Lung (tissue), 12 donors: ENCODE data around the gene TCTN3. TPM values are rescaled to one million over a fixed set of nuclear protein-coding genes. Genes with fewer than 3 reads are reported as not detected.
"Not testable (repeated sequence)": the region's sequence is repeated elsewhere in the genome, so short reads cannot be mapped to it uniquely, and the experiment has no call there.

ENCODE experiments used
- ATAC-seq: fragments of 200-7000 bp; cut with Tn5 transposase; one replicate; pipeline ENCODE4 v1.9.1; 2020; ENCODE audit warnings: moderate number of reproducible peaks; ENCODE audit not compliant: insufficient read depth, low FRiP score
- DNase-seq, 3 donors: peaks; one replicate each; pipeline ENCODE4 v3.0.0-alpha.2; 2013 to 2017
- H3K27ac ChIP-seq, 2 donors: one replicate each; pipeline ENCODE4 v1.5.1; 2013; ENCODE audit warnings: mild to moderate bottlenecking in 2 of 2, moderate library complexity in 2 of 2, control low read depth in 1 of 2, inconsistent platforms in 1 of 2, low read depth in 1 of 2, low read length in 1 of 2
- H3K27me3 ChIP-seq, 3 donors: one replicate each; pipeline ENCODE4 v1.5.1; 2013; ENCODE audit warnings: low read length in 2 of 3; ENCODE audit not compliant: control insufficient read depth in 3 of 3, insufficient read depth in 3 of 3
- H3K36me3 ChIP-seq, 4 donors: one replicate each; pipeline ENCODE4 v1.5.1; 2013; ENCODE audit warnings: low read length in 4 of 4, mild to moderate bottlenecking in 1 of 4, moderate library complexity in 1 of 4; ENCODE audit not compliant: control insufficient read depth in 4 of 4, insufficient read depth in 4 of 4
- H3K4me1 ChIP-seq, 5 donors: one replicate each; pipeline ENCODE4 v1.5.1; 2013; ENCODE audit warnings: low read length in 5 of 5, mild to moderate bottlenecking in 2 of 5, moderate library complexity in 1 of 5; ENCODE audit not compliant: control insufficient read depth in 5 of 5, insufficient read depth in 5 of 5
- H3K4me3 ChIP-seq: one replicate; pipeline ENCODE4 v1.5.1; 2013; ENCODE audit warnings: mild to moderate bottlenecking, control low read depth, moderate library complexity
- H3K9ac ChIP-seq, 2 donors: one replicate each; pipeline ENCODE4 v1.5.1; 2013; ENCODE audit warnings: low read length in 2 of 2, control low read depth in 1 of 2; ENCODE audit not compliant: insufficient read depth in 1 of 2
- H3K9me3 ChIP-seq, 4 donors: one replicate each; pipeline ENCODE4 v1.5.1; 2013; ENCODE audit warnings: low read length in 3 of 4, mild to moderate bottlenecking in 1 of 4, moderate library complexity in 1 of 4; ENCODE audit not compliant: control insufficient read depth in 4 of 4, insufficient read depth in 3 of 4
- WGBS, 2 donors: extraction: QIAGEN DNeasy Blood & Tissue Kit; methylation state at CpG; one replicate each; pipeline ENCODE4 v1.1.7; 2013; 5-methylcytosine and 5-hydroxymethylcytosine counted together
- polyA plus RNA-seq, 2 donors: library from polyadenylated mRNA; stranded (reverse); fragments of 200-250 nt; gene quantifications; one replicate each; pipeline ENCODE4 v1.2.1, GENCODE V29; 2013
- total RNA-seq, 2 donors: library from RNA; depleted of rRNA in 1 of 2; stranded (reverse); fragments of >200 nt in 1 of 2; gene quantifications; one replicate each; pipeline ENCODE4 v1.2.1, GENCODE V29; 2014 to 2021
- TF ChIP-seq, protein P1 (sequence below): IDR thresholded peaks from 2 replicates; pipeline ENCODE4 v1.5.1; 2012; ENCODE audit warnings: mild to moderate bottlenecking; ENCODE audit errors: control extremely low read depth, extremely low read depth
- donor health status: control.
- donor health status: control.
- donor health status: Bipolar disorder and iron deficiency.
- donor health status: healthy.
- donor health status: DM: yes; HTN: yes; CAD: no.

Gene TCTN3
- total and polyA plus RNA-seq, 4 donors: 13.1 to 43.2 (median 29.8) TPM

DNA sequence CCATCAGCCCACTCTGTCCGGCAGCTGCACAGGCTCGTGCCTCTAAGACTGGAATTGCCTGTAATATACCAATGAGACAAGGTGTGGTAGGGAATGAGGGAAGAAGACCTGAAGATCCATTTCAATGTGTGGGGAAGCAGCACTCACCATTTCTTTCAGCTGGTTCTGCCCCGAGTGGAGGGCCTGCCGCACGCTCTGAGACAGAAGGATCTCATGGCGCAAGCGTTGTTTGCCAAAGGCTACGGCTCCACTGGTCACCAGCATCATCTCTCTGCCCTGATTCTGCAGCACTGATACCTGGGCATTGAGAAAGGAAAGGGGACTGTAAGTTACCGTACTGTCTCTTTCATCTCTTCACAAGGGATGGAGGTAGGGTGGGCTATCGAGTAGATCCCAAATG is 56.6 kb downstream of the TCTN3 start:
- 97 to 98% methylated on average over 10 of the region's 10 CpGs for WGBS, 2 donors

DNA sequence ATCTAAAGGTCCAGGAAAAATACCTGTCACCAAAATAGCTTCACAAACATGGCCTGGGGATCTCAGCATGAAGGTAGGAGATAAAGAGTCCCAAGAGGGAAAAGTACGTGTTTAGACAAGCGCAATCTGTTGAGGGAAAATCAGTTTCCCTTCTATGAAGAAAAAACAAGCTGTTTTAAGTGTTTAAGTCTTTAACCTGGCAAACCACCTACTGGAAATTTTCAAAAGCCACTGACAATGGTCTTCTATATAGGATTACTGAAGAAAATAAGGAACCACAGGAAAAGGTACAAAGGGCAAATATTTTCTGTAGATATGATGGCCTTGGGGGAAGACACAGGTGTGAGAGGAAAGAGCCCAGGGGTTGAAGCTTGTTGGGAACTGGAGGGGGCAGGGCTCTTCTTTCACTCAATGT is 58.4 kb downstream of the TCTN3 start:
- 93 to 94% methylated on average over 2 of the region's 2 CpGs for WGBS, 2 donors
- Histone ChIP-seq H3K36me3 (peaks cover 21 to 50% (median 39%) of the 10 kb centered on the region in 4 donors), H3K4me1 (no peaks in the 10 kb centered on the region), H3K9me3 (no peaks in the 10 kb centered on the region), H3K27me3 (no peaks in the 10 kb centered on the region), H3K4me3 (no peak overlapping the region), H3K9ac (no peak overlapping the region), H3K27ac (no peak overlapping the region)
- no peak for DNase-seq
- ATAC-seq: no peak
- TF ChIP-seq, protein P1, sequence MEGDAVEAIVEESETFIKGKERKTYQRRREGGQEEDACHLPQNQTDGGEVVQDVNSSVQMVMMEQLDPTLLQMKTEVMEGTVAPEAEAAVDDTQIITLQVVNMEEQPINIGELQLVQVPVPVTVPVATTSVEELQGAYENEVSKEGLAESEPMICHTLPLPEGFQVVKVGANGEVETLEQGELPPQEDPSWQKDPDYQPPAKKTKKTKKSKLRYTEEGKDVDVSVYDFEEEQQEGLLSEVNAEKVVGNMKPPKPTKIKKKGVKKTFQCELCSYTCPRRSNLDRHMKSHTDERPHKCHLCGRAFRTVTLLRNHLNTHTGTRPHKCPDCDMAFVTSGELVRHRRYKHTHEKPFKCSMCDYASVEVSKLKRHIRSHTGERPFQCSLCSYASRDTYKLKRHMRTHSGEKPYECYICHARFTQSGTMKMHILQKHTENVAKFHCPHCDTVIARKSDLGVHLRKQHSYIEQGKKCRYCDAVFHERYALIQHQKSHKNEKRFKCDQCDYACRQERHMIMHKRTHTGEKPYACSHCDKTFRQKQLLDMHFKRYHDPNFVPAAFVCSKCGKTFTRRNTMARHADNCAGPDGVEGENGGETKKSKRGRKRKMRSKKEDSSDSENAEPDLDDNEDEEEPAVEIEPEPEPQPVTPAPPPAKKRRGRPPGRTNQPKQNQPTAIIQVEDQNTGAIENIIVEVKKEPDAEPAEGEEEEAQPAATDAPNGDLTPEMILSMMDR: no peak

More for the DNA sequence above, 56.6 kb downstream of the TCTN3 start:
- H3K4me3 ChIP-seq: no peak overlapping the region
- H3K4me1 ChIP-seq: no peaks in the 10 kb centered on the region
- ATAC-seq: no peak
- TF ChIP-seq, protein P1: no peak
- H3K27ac ChIP-seq: no peak overlapping the region
- H3K9me3 ChIP-seq: no peaks in the 10 kb centered on the region
- no peak overlapping the region for H3K9ac ChIP-seq
- no peak for DNase-seq
- peaks cover 28 to 59% (median 44%) of the 10 kb centered on the region in 4 donors for H3K36me3 ChIP-seq
- H3K27me3 ChIP-seq: no peaks in the 10 kb centered on the region

DNA sequence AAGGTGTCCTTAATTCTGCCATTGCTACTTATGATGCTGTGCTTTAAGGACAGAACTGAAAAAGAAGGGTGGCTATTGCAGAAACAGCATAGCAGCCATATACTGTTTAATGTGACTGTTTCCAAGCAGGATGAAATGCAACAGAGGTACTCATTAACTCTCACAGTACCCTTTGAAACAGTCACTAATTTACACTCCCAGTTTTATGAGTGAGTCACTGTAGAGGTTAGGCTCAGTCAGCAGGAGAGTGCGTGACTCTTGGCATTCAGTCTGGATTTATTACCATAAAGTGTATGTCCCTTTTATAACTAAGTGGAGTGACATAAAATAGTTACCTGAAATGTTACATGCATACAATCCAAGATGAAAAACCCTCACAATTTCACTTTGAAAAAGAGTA is 64.9 kb downstream of the TCTN3 start:
- no peak overlapping the region for H3K27ac ChIP-seq
- no peaks in the 10 kb centered on the region for H3K4me1 ChIP-seq
- ATAC-seq (no peak), DNase-seq (no peak)
- peaks cover 16 to 53% (median 34%) of the 10 kb centered on the region in 4 donors for H3K36me3 ChIP-seq
- TF ChIP-seq, protein P1: no peak
- H3K4me3 ChIP-seq: no peak overlapping the region
- H3K27me3 ChIP-seq: no peaks in the 10 kb centered on the region
- WGBS, 2 donors: 92 to 95% methylated on average over 1 of the region's 1 CpG
- H3K9me3 ChIP-seq: no peaks in the 10 kb centered on the region
- no peak overlapping the region for H3K9ac ChIP-seq

DNA sequence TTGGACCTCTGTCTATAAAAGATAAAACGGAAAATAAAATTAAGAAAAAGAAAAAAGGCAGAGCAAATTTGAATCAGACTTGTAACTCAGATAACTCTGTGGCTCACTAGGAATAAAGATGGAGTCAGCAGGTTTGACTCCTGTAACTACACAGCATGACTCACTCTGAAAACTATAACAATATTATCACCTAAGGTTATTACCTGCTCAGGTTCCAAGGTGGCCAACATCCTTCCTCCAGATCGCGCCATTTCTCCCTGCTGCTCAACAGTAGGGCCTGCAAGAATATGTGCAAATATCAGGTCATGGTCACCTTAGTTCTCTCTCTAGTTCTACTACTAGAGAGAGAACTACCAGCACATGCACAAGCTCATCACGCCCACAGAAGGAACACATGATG is 67.2 kb downstream of the TCTN3 start:
- DNase-seq (no peak), ATAC-seq (no peak)
- H3K27me3 ChIP-seq: no peaks in the 10 kb centered on the region
- 98% methylated on average over 4 of the region's 4 CpGs for WGBS, 2 donors
- no peak overlapping the region for H3K27ac ChIP-seq
- no peak overlapping the region for H3K9ac ChIP-seq
- H3K4me3 ChIP-seq: no peak overlapping the region
- H3K9me3 ChIP-seq: no peaks in the 10 kb centered on the region
- H3K36me3 ChIP-seq: peaks cover 13 to 37% (median 21%) of the 10 kb centered on the region in 4 donors
- H3K4me1 ChIP-seq: no peaks in the 10 kb centered on the region
- TF ChIP-seq, protein P1: no peak

DNA sequence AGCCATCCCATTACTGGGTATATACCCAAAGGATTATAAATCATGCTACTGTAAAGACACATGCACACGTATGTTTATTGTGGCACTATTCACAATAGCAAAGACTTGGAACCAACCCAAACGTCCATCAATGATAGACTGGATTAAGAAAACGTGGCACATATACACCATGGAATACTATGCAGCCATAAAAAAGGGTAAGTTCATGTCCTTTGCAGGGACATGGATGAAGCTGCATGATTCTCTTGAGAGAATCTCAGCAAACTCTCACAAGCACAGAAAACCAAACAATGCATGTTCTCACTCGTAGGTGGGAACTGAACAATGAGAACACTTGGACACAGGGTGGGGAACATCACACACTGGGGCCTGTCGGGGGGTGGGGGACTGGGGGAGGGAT is 73.3 kb downstream of the TCTN3 start:
- not testable (repeated sequence) for H3K9ac ChIP-seq, H3K9me3 ChIP-seq, ATAC-seq, H3K4me1 ChIP-seq, H3K27ac ChIP-seq, H3K27me3 ChIP-seq, H3K4me3 ChIP-seq, DNase-seq
- H3K36me3 ChIP-seq: peaks cover 19 to 30% (median 24%) of the 10 kb centered on the region in 4 donors
- 91 to 97% methylated on average over 5 of the region's 5 CpGs for WGBS, 2 donors
